ENCODE data around the gene ZNF638.

GRCh38 chr2:71464389-71464788, 132.8 kb downstream of the ZNF638 start:
- TF ChIP-seq TCF7L2 (IDR thresholded peaks at IDR 0.05; ENCODE audit: borderline replicate concordance, extremely low read depth, insufficient read depth, insufficient read length) = no peak
- no peak for TF ChIP-seq POLR2A (IDR thresholded peaks at IDR 0.05; ENCODE audit: borderline replicate concordance, extremely low read depth, insufficient read depth, insufficient read length)
- TF ChIP-seq POLR2AphosphoS5 (IDR thresholded peaks at IDR 0.05; ENCODE audit: low read depth, low read length) = no peak
- no peak for TF ChIP-seq CTCF (IDR thresholded peaks at IDR 0.05 in 2 of 3, conservative IDR thresholded peaks at IDR 0.05 in 1 of 3; ENCODE audit: borderline replicate concordance in 1 of 3, insufficient read depth in 1 of 3, low read depth in 2 of 3, low read length in 2 of 3)
- TF ChIP-seq ATF3 (IDR thresholded peaks at IDR 0.05) = no peak
- no peak for TF ChIP-seq ZFX (IDR thresholded peaks at IDR 0.05)
- no peak for TF ChIP-seq ZNF274 (IDR thresholded peaks at IDR 0.05; ENCODE audit: low read depth, low read length)
- no peak for TF ChIP-seq JUND (IDR thresholded peaks at IDR 0.05)
- no peak for TF ChIP-seq EZH2phosphoT487 (IDR thresholded peaks at IDR 0.05; ENCODE audit: borderline replicate concordance)
- TF ChIP-seq SIN3A (IDR thresholded peaks at IDR 0.05; ENCODE audit: low read depth) = no peak
- TF ChIP-seq REST (IDR thresholded peaks at IDR 0.05; ENCODE audit: low read depth) = no peak
- no peak for TF ChIP-seq MAX (IDR thresholded peaks at IDR 0.05)
- TF ChIP-seq EZH2 (IDR thresholded peaks at IDR 0.05) = no peak
- TF ChIP-seq CEBPB (IDR thresholded peaks at IDR 0.05; ENCODE audit: low read depth) = no peak
